NCI-H526 (cell line): Measurements from ENCODE around the gene S100A6.
"Not testable (repeated sequence)": the region's sequence is repeated elsewhere in the genome, so short reads cannot be mapped to it uniquely, and the experiment has no call there.

Source experiments
- DNase-seq, 2 experiments: peaks; one replicate each; lab custom pipeline; 2025; lab: John Stamatoyannopoulos, UW

S100A6 gene

GRCh38 chr1:153535242-153536011, at the start of gene S100A6:
S100A6 (minus strand) TSS chr1:153535991; CDS start chr1:153535339, 652 bp downstream.
- peak in 1 of 2 experiments; percentile 44 for DNase-seq

GRCh38 chr1:153585006-153585405, 49.2 kb upstream of the S100A6 start:
- DNase-seq, result no peak

GRCh38 chr1:153583976-153584375, 48.2 kb upstream of the S100A6 start:
- no peak for DNase-seq

- DNase-seq, result not testable (repeated sequence)
Observed at GRCh38 chr1:153583514-153583913, 47.7 kb upstream of the S100A6 start.

- not testable (repeated sequence) for DNase-seq
Observed at GRCh38 chr1:153582836-153583235, 47.0 kb upstream of the S100A6 start.

- no peak for DNase-seq
Observed at GRCh38 chr1:153578936-153579335, 43.1 kb upstream of the S100A6 start.

GRCh38 chr1:153578490-153578889, 42.7 kb upstream of the S100A6 start:
- DNase-seq, result no peak

- DNase-seq, result no peak
Observed at GRCh38 chr1:153577624-153578051, 41.8 kb upstream of the S100A6 start.

- DNase-seq, result no peak
Observed at GRCh38 chr1:153577138-153577537, 41.3 kb upstream of the S100A6 start.

- not testable (repeated sequence) for DNase-seq
Observed at GRCh38 chr1:153575497-153575896, 39.7 kb upstream of the S100A6 start.

- DNase-seq, result not testable (repeated sequence)
Observed at GRCh38 chr1:153575081-153575491, 39.3 kb upstream of the S100A6 start.

- no peak for DNase-seq
Observed at GRCh38 chr1:153573351-153573750, 37.6 kb upstream of the S100A6 start.

- peak; percentile 79 to 91 for DNase-seq
Observed at GRCh38 chr1:153572569-153573015, 36.8 kb upstream of the S100A6 start.

GRCh38 chr1:153571706-153572105, 35.9 kb upstream of the S100A6 start:
- no peak for DNase-seq

GRCh38 chr1:153570874-153571273, 35.1 kb upstream of the S100A6 start:
- peak; percentile 27 to 60 for DNase-seq

- no peak for DNase-seq
Observed at GRCh38 chr1:153569465-153569864, 33.7 kb upstream of the S100A6 start.

GRCh38 chr1:153568367-153569099, 32.7 kb upstream of the S100A6 start:
- DNase-seq, result peak; percentile 97 to 99

GRCh38 chr1:153567621-153568366, 32.0 kb upstream of the S100A6 start:
- DNase-seq, result no peak

GRCh38 chr1:153566414-153567371, 30.9 kb upstream of the S100A6 start:
- peak in 1 of 2 experiments; percentile 65 for DNase-seq

- DNase-seq, result peak in 1 of 2 experiments; percentile 64
Observed at GRCh38 chr1:153565529-153566374, 30.0 kb upstream of the S100A6 start, which contains the start of gene S100A2. S100A2 (minus strand) TSS chr1:153565844; CDS start chr1:153563877, 1,967 bp downstream.
